Cardiac muscle cell (in vitro differentiated cells and primary cell): Measurements from ENCODE around the gene RAB14. TPM values are rescaled to one million over a fixed set of nuclear protein-coding genes. Genes with fewer than 3 reads are reported as not detected.

Experiments used
- DNase-seq, 2 donors: peaks; one replicate each; pipeline versions ENCODE4 v3.0.0 to v3.0.0-alpha.2; 2010 to 2017; ENCODE audit warnings: low read depth in 1 of 2, low spot score in 1 of 2
- H3K27ac ChIP-seq: fragments of 200-600 bp; sonication (generic); 2 replicates; pipeline ENCODE4 v1.5.1; 2016
- H3K27me3 ChIP-seq: fragments of 200-600 bp; sonication (generic); 2 replicates; pipeline ENCODE4 v1.6.0; 2016; ENCODE audit warnings: control low read depth
- H3K36me3 ChIP-seq: fragments of 200-600 bp; sonication (generic); 2 replicates; pipeline ENCODE4 v1.5.1; 2016; ENCODE audit warnings: control low read depth
- H3K4me1 ChIP-seq: fragments of 200-600 bp; sonication (generic); 2 replicates; pipeline ENCODE4 v1.8.1; 2017; ENCODE audit warnings: low read depth, mild to moderate bottlenecking, mixed run types
- H3K4me3 ChIP-seq: fragments of 200-600 bp; sonication (generic); 2 replicates; pipeline ENCODE4 v1.5.1; 2016; ENCODE audit warnings: mild to moderate bottlenecking
- H3K9me3 ChIP-seq: fragments of 200-600 bp; sonication (generic); 2 replicates; pipeline ENCODE4 v1.5.1; 2017; ENCODE audit warnings: low read depth, mild to moderate bottlenecking, control low read depth
- CTCF ChIP-seq: IDR thresholded peaks from 2 replicates; pipeline ENCODE4 v1.5.1; 2012; ENCODE audit warnings: low read depth, mild to moderate bottlenecking, low read length
- polyA plus RNA-seq: library from polyadenylated mRNA; unstranded; fragments of >200 nt; fragmentation: Nextera tagmentation; extraction: Ambion mirVana; gene quantifications from 2 replicates; pipeline ENCODE4 v1.2.1, GENCODE V29; 2016
- total RNA-seq: library from RNA; depleted of rRNA; stranded (reverse); fragments of >200 nt; gene quantifications from 2 replicates; pipeline ENCODE4 v1.2.3, GENCODE V29; 2016

RAB14 gene
- total and polyA plus RNA-seq, 2 experiments from 2014 or later: 17.4 to 54.2 TPM

- Histone ChIP-seq H3K4me3 (no peak overlapping the region), H3K36me3 (peaks cover 22% of the 10 kb centered on the region), H3K27me3 (no peaks in the 10 kb centered on the region), H3K27ac (peak overlapping the region; percentile 78), H3K9me3 (no peaks in the 10 kb centered on the region), H3K4me1 (peaks cover 44% of the 10 kb centered on the region)
- TF ChIP-seq CTCF: no peak
- DNase-seq: no peak
Observed at GRCh38 chr9:121185178-121185745, 16.4 kb downstream of the RAB14 start.

- Histone ChIP-seq H3K27ac (peak overlapping the region; percentile 78), H3K36me3 (peaks cover 30% of the 10 kb centered on the region), H3K4me3 (no peak overlapping the region), H3K4me1 (peaks cover 38% of the 10 kb centered on the region), H3K27me3 (no peaks in the 10 kb centered on the region), H3K9me3 (no peaks in the 10 kb centered on the region)
- DNase-seq: no peak
- TF ChIP-seq CTCF: no peak
Observed at GRCh38 chr9:121184463-121184862, 17.2 kb downstream of the RAB14 start.

GRCh38 chr9:121183666-121184423 lies 17.8 kb downstream of the RAB14 start:
- H3K4me1 ChIP-seq: peaks cover 38% of the 10 kb centered on the region

GRCh38 chr9:121182989-121183388 lies 18.7 kb downstream of the RAB14 start:
- Histone ChIP-seq H3K9me3 (no peaks in the 10 kb centered on the region), H3K4me3 (no peak overlapping the region), H3K27ac (peak overlapping the region; percentile 78), H3K36me3 (peaks cover 37% of the 10 kb centered on the region), H3K27me3 (no peaks in the 10 kb centered on the region), H3K4me1 (peaks cover 36% of the 10 kb centered on the region)
- DNase-seq: no peak
- no peak for TF ChIP-seq CTCF

More at GRCh38 chr9:121183666-121184423, 17.8 kb downstream of the RAB14 start:
- H3K4me3 ChIP-seq: no peak overlapping the region
- H3K27me3 ChIP-seq: no peaks in the 10 kb centered on the region
- H3K9me3 ChIP-seq: no peaks in the 10 kb centered on the region
- no peak for TF ChIP-seq CTCF
- peaks cover 36% of the 10 kb centered on the region for H3K36me3 ChIP-seq
- no peak for DNase-seq
- H3K27ac ChIP-seq: peak overlapping the region; percentile 78

- H3K4me3 ChIP-seq: no peak overlapping the region
- H3K27me3 ChIP-seq: no peaks in the 10 kb centered on the region
- H3K27ac ChIP-seq: peak overlapping the region; percentile 78
- no peaks in the 10 kb centered on the region for H3K9me3 ChIP-seq
- peaks cover 28% of the 10 kb centered on the region for H3K4me1 ChIP-seq
- DNase-seq: no peak
- H3K36me3 ChIP-seq: peaks cover 43% of the 10 kb centered on the region
- no peak for TF ChIP-seq CTCF
Observed at GRCh38 chr9:121182101-121182836, 19.4 kb downstream of the RAB14 start.
